ENCODE results near the gene GSK3B.

GSK3B gene

DNA sequence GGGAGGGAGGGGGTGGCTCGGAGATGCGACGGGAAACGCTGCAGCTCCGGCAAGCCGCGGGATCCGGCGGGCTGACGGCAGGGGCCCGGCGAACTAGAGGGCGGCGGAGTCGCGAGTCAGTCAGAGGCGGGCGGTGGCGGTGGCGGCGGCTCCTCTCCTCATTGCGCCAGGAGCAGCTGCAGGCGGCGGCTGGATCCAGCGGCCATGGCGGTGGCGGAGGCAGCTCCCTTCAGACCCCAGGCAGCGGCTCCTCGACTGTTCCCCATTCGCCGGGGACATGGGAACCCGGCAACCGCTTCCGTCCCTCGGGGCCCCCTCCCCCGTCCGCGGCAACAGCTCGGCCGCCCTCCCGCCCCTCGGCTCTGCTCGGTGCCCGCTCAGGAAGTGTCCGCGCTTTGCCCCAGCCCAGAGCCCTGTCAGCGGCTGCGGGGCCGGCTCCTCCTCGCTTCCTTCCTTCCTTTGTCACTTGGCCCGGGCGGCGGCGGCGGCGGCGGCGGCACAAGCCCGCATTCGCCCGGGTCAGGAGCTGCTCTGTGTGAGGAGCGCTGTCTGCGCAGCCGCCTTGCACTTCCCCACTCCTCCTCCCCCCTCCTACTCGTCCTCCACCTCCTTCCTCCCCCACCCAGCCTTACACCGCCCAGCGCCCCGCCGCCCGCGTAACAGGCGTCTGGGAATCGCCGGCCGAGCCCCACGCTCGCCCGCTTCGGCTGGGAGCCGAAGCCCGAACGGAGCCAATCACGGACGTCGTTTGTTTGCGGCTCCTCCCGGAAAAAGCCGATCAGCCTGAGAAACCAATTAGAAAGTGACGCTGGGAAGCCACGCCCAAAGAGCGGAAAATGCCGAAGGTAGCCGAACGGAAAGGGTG lies at the start of gene GSK3B:
TSS of gene GSK3B (minus strand) at position 537 of the 865 bp plus-strand sequence. CDS start 1,013 bp downstream, outside the sequence.
- peaks cover 5% of the 10 kb centered on the region for H3K36me3 Mint-ChIP-seq
- peak within 1 kb of the TSS; percentile 92 for H3K27ac Mint-ChIP-seq
- H3K9me3 Mint-ChIP-seq (ENCODE audit: low read depth), result no peaks in the 10 kb centered on the region

DNA sequence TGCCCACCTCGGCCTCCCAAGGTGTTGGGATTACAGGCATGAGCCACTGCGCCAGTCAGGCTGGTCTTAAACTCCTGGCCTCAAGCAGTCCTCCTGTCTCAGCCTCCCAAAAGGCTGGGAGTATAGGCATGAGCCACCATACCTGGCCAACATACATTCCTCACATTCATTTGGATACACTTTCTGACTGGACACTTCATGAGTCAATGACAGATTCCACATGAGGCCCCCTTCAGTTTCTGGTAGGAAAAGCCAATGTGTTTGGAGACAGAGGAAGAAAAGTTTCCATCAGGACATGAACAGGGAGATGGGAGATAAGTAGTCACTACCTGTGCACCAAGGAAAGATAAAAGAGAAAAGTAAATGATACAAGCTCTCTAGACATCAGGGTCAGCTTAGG lies 49.4 kb upstream of the GSK3B start:
- Mint-ChIP-seq H3K27me3 (no peaks in the 10 kb centered on the region), H3K9me3 (ENCODE audit: low read depth) (no peaks in the 10 kb centered on the region), H3K27ac (no peak overlapping the region)

More for the DNA sequence above, at the start of gene GSK3B:
- Mint-ChIP-seq H3K4me3 (no peak within 1 kb of the TSS), H3K27me3 (no peaks in the 10 kb centered on the region), H3K4me1 (ENCODE audit: low read depth) (peaks cover 23% of the 10 kb centered on the region)

DNA sequence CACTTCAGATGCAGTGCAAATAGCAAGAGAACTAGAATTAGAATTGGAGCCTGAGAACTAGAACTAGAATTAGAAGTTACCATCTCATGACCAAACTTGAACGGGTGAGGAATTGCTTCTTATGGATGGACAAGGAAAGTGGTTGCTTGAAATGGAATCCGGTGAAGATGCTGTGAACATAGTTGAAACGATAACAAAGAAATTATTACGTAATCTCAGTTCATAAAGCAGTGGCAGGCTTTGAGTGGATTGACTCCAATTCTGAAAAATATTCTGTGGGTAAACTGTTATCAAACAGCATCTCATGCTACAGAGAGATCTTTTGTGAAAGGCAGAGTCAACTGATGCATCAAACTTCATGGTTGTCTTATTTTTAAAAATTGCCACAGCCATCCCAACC lies 48.0 kb upstream of the GSK3B start:
- H3K9me3 Mint-ChIP-seq (ENCODE audit: low read depth), result no peaks in the 10 kb centered on the region
- H3K4me1 Mint-ChIP-seq (ENCODE audit: low read depth), result peaks cover 16% of the 10 kb centered on the region
- no peak overlapping the region for H3K27ac Mint-ChIP-seq
- H3K36me3 Mint-ChIP-seq, result no peaks in the 10 kb centered on the region
- no peak overlapping the region for H3K4me3 Mint-ChIP-seq
- H3K27me3 Mint-ChIP-seq, result no peaks in the 10 kb centered on the region

More for the DNA sequence above, 49.4 kb upstream of the GSK3B start:
- Mint-ChIP-seq H3K4me1 (ENCODE audit: low read depth) (peaks cover 25% of the 10 kb centered on the region), H3K4me3 (no peak overlapping the region), H3K36me3 (no peaks in the 10 kb centered on the region)

DNA sequence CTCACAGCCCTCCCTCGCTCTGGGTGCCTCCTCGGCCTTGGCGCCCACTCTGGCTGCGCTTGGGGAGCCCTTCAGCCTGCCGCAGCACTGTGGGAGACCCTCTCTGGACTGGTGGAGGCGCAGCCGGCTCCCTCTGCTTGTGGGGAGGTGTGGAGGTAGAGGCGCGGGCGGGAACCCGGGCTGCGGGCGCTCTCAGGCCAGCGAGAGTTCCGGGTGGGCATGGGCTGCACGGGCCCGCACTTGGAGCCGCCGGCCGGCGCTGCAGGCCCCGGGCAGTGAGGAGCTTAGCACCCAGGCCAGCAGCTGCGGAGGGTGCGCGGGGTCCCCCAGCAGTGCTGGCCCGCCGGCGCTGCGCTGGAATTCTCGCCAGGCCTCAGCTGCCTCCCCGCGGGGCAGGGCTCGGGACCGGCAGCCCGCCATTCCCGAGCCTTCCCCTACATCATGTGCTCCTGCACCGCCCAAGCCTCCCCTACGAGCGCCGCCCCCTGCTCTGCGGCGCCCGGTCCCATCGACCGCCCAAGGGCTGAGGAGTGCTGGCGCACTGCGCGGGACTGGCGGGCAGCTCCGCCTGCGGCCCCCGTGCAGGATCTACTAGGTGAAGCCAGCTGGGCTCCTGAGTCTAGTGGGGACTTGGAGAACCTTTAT lies 46.0 kb upstream of the GSK3B start:
- no peaks in the 10 kb centered on the region for H3K27me3 Mint-ChIP-seq
- peaks cover under 1% of the 10 kb centered on the region for H3K4me1 Mint-ChIP-seq (ENCODE audit: low read depth)
- no peak overlapping the region for H3K4me3 Mint-ChIP-seq
- no peaks in the 10 kb centered on the region for H3K9me3 Mint-ChIP-seq (ENCODE audit: low read depth)
- no peak overlapping the region for H3K27ac Mint-ChIP-seq
- no peaks in the 10 kb centered on the region for H3K36me3 Mint-ChIP-seq

DNA sequence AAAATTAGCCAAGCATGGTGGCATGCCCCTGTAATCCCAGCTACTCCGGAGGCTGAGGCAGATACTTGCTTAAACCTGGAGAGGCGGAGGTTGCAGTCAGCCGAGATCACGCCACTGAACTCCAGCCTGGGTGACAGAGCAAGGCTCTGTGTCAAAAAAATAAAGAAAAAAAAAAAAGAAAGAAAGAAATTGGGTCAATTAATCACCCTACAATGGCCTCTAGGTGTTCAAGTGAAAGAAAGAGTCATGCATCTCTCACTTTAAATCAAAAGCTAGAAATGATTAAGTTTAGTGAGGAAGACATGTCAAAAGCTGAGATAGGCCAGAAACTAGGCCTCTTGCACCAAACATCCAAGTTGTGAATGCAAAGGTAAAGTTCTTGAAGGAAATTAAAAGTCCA lies 44.9 kb upstream of the GSK3B start:
- H3K9me3 Mint-ChIP-seq (ENCODE audit: low read depth), result no peaks in the 10 kb centered on the region

DNA sequence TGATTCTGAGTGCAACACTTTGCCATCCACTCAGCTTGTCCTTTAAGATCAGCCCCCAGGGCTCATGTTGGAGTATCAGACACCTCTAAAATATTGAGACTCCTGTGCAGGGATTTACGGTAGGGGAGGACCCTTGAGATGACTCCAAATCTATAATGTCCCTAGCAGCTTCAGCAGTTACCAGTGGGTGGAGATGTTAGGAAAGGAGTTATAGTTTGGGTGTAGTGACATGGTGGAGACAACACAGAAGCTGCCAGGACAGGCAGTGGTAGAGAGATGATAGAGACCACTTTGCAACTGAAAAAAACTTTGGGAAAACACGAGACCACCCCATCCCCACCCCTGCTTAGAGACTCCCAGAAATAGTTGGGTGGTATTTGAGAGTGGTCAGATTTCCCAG lies 43.3 kb upstream of the GSK3B start:
- Mint-ChIP-seq H3K27me3 (no peaks in the 10 kb centered on the region), H3K27ac (no peak overlapping the region), H3K4me3 (no peak overlapping the region), H3K4me1 (ENCODE audit: low read depth) (no peaks in the 10 kb centered on the region), H3K36me3 (no peaks in the 10 kb centered on the region), H3K9me3 (ENCODE audit: low read depth) (no peaks in the 10 kb centered on the region)

More for the DNA sequence above, 44.9 kb upstream of the GSK3B start:
- Mint-ChIP-seq H3K27me3 (no peaks in the 10 kb centered on the region), H3K4me3 (no peak overlapping the region), H3K36me3 (no peaks in the 10 kb centered on the region), H3K4me1 (ENCODE audit: low read depth) (no peaks in the 10 kb centered on the region), H3K27ac (no peak overlapping the region)

DNA sequence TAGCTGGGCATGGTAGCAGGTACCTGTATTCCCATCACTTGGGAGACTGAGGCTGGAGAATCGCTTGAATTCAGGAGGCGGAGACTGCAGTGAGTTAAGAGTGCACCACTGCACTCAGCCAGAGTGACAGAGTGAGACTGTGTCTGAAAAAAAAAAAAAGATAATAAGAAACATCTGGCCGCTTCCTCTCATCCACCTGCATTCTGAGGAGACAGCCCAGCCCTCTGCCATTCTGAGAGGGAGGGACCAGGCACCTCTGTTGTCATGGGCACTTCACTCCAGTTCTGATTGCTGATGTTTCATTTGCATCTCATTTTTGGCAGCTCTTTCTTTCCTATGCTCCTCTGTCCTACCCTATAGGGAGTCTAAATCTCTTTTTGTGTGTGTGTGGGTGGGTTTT lies 36.4 kb upstream of the GSK3B start:
- no peaks in the 10 kb centered on the region for H3K4me1 Mint-ChIP-seq (ENCODE audit: low read depth)
- H3K27me3 Mint-ChIP-seq, result no peaks in the 10 kb centered on the region
- H3K36me3 Mint-ChIP-seq, result no peaks in the 10 kb centered on the region
- H3K27ac Mint-ChIP-seq, result no peak overlapping the region
- no peak overlapping the region for H3K4me3 Mint-ChIP-seq
- H3K9me3 Mint-ChIP-seq (ENCODE audit: low read depth), result no peaks in the 10 kb centered on the region

DNA sequence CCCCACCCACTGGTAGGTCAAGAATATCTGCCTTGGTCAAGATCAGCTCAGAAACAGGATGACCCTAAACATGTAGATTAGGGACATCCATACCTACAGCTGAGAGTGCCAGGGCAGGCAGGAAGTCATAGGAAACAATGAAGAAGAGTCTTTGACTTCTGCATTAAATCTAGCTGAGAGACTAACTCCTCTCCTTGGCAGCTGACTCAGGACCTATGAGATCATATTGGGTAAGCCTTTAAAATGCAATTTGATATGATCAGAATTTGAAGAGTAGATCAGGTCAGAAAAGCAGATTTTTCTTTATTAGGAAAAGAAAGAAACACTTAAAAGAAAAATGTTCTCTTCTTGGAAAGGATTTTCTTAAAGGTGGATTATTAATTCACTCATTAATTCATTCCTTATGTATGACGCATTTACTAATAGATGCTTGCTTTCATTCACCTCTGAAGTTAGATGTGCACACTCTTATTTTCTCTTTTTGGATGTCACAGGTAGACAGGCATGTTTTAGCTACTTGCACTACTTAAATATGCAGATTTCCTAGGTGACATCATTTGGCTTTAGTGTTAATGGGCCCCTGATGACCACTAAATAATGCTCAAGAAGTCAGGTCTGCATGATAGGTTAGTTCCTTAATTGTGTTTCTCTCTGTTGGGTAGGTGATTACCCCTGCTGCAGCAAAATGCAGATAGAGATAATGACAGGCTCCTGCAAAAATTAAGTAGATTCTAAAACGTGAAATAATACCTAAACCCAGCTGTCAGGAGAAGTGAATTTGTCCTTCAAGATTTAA lies 35.7 kb upstream of the GSK3B start:
- Mint-ChIP-seq H3K9me3 (ENCODE audit: low read depth) (no peaks in the 10 kb centered on the region), H3K4me1 (ENCODE audit: low read depth) (no peaks in the 10 kb centered on the region), H3K27me3 (no peaks in the 10 kb centered on the region), H3K36me3 (no peaks in the 10 kb centered on the region), H3K4me3 (no peak overlapping the region), H3K27ac (no peak overlapping the region)

DNA sequence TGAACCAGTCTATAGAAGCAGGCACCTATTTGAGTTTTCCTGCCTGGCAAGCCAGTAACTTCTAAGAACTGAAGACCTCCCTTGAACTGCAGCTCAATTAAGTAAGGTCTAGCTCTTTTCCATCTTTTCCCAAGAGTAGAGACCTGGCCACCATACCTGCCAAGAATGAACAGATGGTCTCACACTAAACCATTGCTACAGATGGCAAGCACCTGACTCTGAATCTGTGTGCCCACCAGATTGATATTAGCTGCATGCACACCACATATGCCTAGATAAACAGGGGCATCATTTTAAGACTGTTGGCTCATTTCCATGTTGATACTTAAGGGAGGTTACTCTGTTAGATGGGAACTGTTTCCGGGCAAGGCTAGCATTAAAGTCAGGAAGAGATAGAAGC lies 34.8 kb upstream of the GSK3B start:
- Mint-ChIP-seq H3K27me3 (no peaks in the 10 kb centered on the region), H3K9me3 (ENCODE audit: low read depth) (no peaks in the 10 kb centered on the region), H3K4me1 (ENCODE audit: low read depth) (no peaks in the 10 kb centered on the region), H3K4me3 (no peak overlapping the region), H3K36me3 (no peaks in the 10 kb centered on the region), H3K27ac (no peak overlapping the region)

DNA sequence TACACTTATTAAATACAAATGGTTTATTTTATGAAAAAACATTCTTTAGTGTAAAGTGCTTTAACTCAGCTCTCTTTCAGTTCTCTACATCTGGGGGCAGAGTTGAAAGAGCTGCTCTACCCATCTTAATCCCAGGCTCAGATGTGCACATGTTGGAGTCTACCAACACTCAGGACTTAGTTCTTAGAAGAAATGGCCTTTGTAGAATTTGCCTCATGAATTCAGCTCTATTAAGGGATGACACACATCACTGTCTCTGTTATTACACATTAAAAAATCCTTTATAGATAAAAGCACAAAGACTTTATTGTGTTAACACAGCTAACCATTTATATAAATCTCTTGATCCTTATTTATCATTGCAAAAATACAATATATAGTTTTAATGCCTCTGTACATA lies 31.7 kb upstream of the GSK3B start:
- Mint-ChIP-seq H3K27me3 (no peaks in the 10 kb centered on the region), H3K36me3 (no peaks in the 10 kb centered on the region), H3K4me3 (no peak overlapping the region), H3K9me3 (ENCODE audit: low read depth) (no peaks in the 10 kb centered on the region), H3K4me1 (ENCODE audit: low read depth) (no peaks in the 10 kb centered on the region), H3K27ac (no peak overlapping the region)

DNA sequence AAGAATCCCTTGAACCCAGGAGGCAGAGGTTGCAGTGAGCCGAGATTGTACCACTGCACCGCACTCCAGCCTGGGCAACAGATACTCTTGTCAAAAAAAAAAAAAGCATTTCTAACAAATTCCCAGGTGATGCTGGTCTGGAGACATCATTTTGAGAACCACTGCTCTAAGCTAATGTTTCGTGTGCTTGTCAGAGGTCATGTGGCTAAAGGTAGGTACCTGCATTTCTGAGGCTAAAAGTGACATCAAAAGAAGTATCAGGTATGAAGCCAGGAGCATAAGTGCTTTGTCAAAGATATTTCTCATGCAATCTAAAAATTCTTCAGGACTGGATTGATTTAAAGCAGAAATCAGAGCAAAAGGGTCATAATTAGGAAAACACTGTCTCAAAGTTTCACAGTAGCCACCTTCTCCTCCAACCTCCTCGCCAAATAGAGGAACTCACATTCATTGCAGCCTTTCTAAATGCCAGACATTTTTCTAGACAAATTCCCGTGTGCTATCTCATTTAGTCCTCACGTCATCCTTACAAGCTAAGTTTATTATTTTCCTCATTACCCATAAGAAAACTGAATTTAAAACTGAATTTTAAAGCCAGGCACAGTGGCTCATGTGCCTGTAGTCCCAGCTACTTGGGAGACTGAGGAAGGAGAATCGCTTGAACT lies 25.7 kb upstream of the GSK3B start:
- Mint-ChIP-seq H3K27ac (no peak overlapping the region), H3K9me3 (ENCODE audit: low read depth) (peaks cover 8% of the 10 kb centered on the region), H3K4me3 (no peak overlapping the region), H3K4me1 (ENCODE audit: low read depth) (no peaks in the 10 kb centered on the region), H3K27me3 (no peaks in the 10 kb centered on the region), H3K36me3 (peaks cover 8% of the 10 kb centered on the region)

DNA sequence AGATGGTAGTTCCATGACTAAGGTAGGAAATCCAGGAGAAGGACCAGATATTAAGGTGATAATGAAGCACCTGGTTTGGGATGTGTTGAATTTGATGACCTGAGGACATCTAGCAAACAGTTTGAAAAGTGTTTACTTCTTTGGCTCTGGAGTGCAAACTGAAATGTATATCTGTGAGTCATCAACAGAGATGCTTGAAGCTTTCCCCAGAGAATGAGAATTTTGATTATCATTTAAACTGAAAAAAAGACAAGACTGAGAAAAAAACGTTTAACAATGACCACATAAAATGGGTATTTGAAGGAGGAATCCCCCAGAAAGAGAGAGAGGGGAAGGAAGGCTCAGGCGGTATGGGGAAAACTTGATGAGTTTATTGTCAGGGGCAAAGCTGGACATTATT lies 20.7 kb upstream of the GSK3B start:
- Mint-ChIP-seq H3K4me3 (no peak overlapping the region), H3K4me1 (ENCODE audit: low read depth) (no peaks in the 10 kb centered on the region), H3K27me3 (no peaks in the 10 kb centered on the region), H3K27ac (no peak overlapping the region), H3K36me3 (peaks cover 8% of the 10 kb centered on the region), H3K9me3 (ENCODE audit: low read depth) (peaks cover 8% of the 10 kb centered on the region)

DNA sequence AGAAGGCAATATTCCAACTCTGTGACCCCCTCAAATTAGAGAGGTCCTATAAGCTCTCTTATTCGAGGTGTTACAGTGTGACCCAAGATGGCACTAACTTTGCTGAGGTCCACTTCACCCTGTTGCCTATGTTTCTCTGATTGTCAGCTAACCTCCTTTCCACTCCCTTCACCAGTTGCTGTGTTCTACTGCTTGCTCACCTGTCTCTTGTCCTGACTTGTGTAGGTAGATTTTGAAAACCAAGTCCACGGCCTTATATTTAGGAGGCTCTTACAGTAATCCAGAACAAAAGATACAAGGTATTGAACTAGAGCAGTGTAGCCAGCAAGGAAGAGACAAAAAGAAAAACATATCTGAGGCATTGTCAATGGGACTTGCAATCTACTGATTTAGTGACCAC lies 20.1 kb upstream of the GSK3B start:
- Mint-ChIP-seq H3K36me3 (peaks cover 8% of the 10 kb centered on the region), H3K4me1 (ENCODE audit: low read depth) (no peaks in the 10 kb centered on the region), H3K9me3 (ENCODE audit: low read depth) (peaks cover 8% of the 10 kb centered on the region), H3K4me3 (no peak overlapping the region), H3K27me3 (no peaks in the 10 kb centered on the region), H3K27ac (no peak overlapping the region)

DNA sequence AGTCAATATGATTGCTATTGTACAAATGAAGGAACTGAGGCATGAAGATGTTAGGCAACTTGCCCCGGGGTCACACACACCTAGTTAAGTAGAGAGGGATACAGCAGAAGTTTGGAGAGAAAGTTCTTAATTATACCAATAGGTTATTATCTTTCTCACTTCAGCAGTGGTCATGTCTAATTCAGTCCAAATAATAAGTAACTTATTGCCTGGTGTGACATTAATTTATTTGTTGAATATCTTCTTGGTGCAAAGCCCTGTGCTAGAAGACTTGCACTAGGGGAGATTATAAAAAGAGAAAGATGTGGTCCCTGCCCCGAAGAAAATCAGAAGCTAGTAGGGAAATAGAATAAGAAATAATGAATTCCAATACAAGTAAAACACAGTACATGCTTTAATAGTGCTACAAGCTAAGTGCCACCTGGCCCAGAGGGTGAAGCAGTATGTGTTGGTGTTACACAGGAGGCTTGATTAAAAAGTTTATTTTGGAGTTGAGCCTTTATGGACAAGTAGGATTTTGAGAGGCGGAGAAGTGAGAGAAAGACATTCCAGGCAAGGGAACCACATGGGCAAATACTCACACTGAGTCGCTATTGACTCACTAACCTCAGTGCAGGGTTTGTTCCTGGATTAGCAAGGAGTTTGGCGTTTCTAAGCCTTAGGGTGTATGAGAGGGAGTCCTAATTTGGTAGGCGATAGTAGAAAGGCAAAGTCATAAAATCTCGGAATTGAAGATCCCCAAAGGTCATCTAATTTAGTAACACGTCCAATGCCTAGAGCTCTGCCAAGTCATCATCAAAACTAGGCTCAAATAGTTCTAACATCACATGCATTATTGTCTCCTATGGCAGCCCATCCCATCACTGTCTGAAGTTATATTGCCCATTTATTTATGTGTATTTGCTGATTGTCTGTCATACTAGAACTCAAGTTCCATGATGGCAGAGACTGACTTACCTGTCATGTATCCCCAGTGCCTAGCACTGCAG lies 19.2 kb upstream of the GSK3B start:
- Mint-ChIP-seq H3K9me3 (ENCODE audit: low read depth) (peaks cover 8% of the 10 kb centered on the region), H3K27ac (no peak overlapping the region), H3K36me3 (peaks cover 8% of the 10 kb centered on the region), H3K4me3 (no peak overlapping the region), H3K27me3 (no peaks in the 10 kb centered on the region), H3K4me1 (ENCODE audit: low read depth) (no peaks in the 10 kb centered on the region)

All from activated naive CD8-positive, alpha-beta T cell (primary cell).